GM19372 (cell line): Measurements from ENCODE around the gene NOD2.

Experiments used
- ATAC-seq: cut with Tn5 transposase; IDR thresholded peaks from one replicate; pipeline ENCODE4 v1.9.1; 2021; ENCODE audit warnings: mild to moderate bottlenecking, low read depth, moderate library complexity; ENCODE audit not compliant: unreplicated experiment

NOD2 gene

DNA sequence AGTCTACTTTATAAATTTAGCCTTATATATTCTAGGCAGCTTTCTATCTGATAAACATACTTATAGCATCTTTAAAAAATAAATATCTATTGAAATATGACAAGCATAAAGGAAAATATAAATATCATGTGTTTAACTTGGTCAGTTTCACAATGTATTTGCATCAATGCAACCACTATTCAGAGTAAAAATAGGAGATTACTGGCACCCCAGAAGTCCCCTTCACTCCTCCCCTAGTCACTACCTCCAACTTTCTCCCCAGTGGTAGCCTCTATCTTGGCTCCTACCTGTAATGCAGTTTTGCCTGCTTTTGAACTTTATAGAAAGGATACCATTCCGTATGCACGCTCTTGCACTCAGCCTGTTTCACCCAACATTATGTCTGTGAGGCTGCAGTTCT, 3.2 kb upstream of the NOD2 start:
- no peak for ATAC-seq

DNA sequence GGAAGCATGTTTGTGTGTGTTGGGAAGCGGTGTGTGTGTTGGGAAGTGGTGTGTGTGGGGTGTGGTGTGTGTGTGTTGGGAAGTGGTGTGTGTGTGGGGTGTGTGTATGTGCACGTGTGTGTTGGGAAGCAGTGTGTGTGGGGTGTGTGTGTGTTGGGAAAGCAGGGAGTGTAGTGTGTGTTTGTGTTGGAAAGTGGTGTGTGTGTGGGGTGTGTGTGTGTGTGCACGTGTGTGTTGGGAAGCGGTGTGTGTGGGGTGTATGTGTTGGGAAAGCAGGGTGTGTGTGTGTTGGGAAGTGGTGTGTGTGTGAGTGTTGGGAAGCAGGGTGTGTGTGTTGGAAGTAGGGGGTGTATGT, 785 bp upstream of the NOD2 start:
- no peak for ATAC-seq

DNA sequence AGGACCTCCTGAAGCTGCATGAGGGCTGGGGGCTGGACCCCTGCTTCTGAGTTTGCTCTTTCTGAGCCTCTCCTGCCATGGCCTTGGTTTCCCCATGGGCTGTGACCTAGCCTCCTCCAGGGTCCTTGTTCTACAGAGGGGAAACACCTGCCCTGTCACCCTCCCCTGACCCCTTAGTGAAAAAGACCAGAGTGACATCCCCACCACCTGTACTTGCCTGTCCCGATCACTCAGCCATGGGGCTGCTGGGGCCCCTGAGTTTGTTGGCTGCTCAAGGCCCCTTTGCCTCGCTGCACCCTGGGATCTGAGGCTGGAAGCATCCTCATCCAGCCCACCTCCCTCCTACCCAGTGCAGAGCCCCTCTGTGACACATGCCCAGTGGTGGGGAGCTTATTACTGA, 800 bp downstream of the NOD2 start:
- no peak for ATAC-seq

DNA sequence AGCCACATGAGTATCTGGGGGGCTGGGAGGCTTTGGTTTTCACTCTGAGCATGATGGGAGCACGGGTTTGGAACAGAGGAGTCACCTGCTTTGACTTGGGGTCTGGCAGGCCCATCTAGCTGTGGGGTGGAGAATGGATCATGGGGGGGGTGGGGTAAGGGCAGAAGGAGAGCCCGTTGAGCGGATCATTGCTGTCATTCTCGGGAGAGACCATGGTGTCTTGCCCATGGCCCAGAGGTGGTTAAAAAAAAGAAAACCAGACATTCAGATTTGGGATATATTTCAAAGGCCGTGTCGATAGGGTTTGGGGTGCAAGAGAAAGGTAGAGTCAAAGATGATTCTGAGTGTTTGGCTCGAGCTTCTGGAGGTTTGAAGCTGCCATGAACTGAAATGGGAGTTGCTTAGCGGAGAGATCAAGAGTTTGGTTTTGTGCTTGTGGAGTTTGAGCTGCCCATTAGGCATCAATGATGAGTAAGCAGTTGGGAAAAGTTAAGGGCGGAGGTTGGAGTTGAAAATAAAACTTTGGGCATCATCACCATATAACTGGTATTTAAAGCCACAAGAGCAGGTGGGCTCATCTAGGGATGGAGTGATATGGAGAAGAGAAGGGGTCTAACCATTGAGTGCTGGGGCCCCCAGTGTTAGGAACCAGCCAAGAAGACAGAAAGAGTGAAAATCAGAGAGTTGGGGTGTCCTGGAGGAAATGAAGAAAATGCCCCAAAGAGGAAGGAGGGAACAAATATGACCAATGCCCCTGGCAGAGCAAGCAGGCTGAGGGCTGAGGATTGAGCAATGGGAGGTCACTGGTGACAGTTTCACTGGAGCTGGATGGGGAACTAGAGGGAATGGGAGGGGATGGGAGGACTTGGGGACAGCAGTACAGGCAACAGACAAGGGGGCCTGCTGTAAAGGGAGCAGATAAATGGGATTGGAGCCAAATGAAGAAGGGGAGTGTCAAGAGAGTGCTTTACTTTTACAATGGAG, 1.9 kb downstream of the NOD2 start:
- ATAC-seq = no peak

DNA sequence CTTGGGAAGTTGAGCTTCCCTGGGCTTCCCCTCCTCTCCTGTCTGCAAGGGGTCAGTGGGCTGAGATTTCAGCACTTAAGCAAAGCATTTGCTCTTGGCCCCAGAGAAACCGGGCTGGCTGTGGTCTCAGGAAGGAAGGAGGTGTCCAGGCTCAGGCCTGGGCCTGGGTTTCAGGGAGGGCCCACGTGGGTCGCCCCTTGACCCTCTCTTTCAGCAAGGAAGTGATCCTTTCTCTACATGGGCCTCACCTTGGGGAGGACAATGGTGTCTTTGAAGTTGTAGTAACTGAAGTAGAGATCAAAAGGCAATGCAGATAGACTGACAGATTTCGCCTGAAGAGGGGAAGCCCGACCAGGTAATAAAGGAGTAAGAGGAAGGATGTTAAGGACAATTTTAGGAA, 2.7 kb downstream of the NOD2 start:
- ATAC-seq = no peak

DNA sequence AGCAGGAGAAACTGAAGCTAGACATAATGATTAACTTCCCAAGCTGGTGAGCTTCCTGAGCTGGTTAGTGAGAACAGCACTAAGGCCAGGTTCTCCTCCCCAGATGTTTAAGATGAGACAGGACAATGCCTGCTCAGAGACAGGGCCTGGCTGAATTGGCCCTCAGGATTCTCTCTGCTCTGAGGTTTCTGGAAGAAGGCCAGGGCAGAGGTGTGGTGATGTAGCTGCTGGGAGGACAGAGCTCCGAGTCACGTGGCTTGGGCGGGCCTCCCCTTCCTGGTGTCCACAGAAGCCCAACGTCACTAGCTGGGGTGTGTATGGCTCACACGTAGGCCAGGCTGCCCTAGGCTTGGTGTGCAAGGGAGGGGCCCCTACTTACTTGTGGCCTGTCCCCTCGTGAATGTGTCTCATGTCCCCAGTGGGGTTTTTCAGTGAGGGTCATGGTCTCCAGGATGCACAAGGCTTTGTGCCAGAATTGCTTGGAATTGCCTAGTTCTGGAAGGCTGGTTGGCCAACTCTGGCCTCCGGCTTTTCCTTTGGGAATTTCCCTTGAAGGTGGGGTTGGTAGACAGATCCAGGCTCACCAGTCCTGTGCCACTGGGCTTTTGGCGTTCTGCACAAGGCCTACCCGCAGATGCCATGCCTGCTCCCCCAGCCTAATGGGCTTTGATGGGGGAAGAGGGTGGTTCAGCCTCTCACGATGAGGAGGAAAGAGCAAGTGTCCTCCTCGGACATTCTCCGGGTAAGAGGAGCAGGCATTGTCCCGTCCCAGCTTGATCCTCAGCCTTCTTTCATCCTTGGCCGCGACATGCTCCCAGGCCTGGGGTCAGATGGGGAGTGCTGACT, 3.4 kb downstream of the NOD2 start:
- peak; percentile 63 for ATAC-seq

DNA sequence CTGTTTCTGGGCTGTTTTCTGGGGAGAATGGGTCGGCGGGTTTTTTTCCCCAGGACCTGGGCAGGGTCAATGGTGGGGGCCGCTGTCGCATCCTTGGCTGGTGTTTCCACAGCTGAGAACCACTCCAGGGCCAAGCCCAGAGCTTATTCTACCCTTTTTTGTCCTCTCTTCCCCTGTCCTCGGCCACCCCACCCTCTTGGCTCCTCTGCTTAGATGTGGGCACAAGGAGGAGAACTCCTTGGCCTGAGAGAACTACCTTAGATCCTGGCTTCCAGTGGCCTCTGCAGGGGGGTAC, 4.0 kb downstream of the NOD2 start:
- ATAC-seq = no peak

DNA sequence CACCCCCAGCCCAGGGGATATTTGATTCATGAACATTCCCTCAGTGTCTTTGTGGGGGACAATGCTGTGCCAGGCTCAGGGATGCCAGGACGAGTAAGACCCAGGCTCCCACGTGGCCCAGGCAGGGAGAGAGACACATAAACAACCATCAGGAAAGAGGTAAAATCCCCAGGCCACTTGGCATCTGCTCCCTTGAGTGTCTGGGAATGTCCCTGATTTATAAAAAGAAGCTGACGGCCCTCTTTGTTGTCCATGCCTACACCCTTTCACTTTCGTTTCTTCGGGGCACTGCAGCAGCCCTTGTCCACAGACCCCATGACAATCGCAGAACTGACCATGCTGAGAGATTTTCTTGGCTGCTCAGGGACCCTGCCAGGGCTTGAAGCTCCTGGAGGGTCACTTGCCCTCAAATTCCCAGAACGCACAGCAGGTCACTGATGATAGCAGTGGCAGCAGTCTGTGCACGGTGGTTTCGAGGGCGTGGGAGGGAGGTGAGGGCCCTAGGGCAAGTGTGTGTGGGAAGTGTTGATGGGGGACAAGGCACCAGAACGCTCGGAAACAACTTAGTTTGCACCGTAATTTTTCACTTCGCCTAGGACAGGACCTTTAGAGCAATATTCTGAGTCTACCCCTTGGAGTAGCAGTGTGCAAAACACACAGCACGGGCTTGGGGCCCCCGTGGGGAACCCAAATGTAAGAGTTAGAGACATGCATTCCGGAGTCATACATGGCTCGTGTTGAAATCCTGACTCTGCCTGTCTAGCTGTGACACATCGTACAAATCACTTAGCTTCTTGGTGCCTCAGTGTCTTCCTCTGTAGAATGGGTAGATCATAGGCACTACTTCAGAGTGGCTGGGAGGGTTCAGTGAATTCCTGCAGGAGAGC, 4.7 kb downstream of the NOD2 start:
- ATAC-seq = peak; percentile 42

DNA sequence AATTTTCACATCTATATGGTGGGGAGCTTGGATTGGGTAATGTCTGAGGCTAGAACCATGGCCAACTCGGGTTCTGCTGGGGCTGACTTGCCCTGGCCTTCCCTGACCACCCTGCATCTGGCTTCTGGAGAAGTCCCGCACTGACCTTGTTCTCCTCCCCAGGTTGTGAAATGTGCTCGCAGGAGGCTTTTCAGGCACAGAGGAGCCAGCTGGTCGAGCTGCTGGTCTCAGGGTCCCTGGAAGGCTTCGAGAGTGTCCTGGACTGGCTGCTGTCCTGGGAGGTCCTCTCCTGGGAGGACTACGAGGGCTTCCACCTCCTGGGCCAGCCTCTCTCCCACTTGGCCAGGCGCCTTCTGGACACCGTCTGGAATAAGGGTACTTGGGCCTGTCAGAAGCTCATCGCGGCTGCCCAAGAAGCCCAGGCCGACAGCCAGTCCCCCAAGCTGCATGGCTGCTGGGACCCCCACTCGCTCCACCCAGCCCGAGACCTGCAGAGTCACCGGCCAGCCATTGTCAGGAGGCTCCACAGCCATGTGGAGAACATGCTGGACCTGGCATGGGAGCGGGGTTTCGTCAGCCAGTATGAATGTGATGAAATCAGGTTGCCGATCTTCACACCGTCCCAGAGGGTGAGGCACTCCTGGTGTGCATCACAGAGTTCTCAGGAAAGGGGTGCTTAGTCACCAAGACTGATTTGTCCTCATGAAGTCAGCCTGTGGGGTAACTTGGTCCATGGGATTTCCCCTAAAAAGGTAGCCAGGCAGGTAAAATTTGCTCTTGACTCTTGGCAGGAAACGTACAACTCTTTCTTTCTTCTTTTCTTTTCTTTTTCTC, 6.1 kb downstream of the NOD2 start:
- ATAC-seq = no peak

DNA sequence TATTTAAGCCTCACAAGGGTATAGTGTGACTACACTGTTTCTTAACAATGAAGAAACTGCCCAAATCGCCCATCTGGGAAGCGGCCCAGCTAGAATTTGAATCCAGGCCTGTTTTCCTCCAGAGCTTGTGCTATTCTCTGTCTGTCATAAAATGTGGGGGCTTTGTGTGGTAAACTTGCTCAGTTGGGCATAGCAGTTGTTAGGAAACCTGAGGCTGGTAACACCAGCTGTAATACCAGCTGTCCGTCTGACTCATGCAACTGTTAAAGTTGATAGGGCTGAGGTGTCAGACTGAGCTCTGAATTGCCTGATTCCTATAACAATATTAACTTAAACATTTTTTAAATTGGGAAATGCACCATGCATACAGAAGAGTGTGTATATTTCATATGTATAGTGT, 9.3 kb downstream of the NOD2 start:
- ATAC-seq = no peak

DNA sequence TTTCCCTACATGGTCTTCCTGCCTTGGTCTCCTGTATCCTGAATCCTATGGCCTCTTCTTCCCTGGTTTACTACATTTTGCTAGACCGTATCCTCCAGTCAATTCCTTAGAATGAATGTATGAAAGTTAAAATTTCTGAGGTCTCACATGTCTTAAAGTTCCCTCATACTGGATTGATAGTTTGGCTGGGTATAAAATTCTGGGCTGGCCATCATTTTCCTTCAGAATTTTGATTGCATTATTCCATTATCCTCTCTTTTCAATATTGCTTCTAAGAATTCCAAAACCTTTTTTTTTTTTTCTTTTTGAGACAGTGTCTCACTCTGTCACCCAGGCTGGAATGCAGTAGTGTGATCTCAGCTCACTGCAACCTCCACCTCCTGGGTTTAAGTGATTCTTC, 10.8 kb downstream of the NOD2 start:
- ATAC-seq = no peak

DNA sequence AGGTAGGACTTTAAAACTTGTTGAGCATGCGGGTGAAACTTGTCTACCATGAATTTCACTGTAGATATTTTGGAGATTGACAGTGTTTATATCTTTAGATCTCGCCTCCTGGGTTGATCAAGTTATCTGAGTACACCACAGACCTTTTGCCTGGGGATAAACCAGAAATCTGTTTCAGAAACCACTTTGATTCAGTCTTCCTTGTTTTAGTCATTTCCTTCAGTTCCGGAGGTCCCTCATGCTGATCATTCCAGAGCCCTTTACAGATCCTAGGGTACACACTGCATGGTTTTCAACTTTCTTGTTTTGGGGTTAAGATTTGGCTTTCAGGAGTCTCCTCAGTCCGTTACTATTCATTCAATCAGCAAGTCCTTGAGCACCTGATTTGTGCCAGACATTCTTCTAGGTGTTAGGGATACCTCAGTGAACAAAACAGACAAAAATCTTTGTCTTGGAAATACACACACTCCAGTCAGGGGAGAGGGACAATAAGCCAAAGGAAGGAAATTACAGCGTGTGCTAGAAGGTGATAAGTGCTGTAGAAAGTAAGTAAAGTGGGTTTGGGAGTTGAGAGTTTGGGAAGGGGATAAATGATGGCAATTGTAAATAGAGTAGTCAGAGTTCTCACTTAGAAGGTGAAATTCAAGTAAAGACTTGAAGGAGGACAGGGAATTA, 12.2 kb downstream of the NOD2 start:
- no peak for ATAC-seq

DNA sequence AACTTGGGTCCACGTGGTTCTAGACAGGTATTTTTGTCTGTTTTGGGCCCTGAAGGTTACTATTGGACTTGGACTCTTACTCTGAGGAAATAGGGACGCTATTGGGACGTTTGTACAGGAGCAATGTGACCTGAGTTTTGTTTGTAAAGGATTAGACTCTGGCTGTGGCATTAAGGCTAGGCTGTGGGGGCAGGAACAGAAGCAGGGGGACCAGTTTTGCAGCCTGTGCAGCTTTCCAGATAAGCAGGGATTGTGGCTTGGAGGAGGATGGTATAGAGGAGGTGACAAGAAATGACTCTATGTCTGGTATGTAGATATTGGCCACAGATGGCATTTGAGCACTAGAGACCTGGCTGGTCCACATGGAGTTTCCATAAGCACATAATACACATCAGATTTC, 12.8 kb downstream of the NOD2 start:
- no peak for ATAC-seq

DNA sequence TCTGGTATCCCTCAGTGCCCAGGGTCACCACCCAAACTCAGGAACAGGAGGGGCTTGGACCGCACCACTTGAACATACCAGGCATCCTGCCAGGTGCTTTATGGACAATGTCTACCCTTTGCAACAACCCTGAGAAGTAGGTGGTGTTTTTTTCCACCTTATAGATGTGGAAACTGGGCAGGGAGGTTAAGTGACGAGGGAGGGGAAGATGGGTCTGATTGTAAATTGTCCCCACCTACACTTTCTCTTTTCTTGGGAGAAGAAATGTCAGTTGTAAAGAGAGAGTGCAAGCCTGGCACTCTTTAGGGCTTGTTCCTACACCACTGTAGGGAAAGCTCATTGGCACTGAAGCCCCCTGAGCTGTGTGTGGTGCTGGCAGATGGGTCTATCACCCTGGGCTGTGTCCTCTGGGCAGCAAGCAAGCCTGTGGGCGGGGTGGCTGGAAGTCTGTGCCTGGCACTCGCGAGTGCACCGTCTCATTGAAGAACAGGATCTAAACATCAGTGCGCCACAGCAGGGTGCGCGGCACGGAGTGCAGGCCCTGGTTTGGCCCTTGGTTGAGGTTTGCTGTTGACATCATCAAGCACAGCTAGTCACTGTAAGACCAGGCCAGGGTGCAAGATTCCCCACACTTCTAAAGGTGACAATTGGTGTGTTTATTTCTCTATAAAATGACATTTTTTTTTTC, 15.1 kb downstream of the NOD2 start:
- no peak for ATAC-seq

DNA sequence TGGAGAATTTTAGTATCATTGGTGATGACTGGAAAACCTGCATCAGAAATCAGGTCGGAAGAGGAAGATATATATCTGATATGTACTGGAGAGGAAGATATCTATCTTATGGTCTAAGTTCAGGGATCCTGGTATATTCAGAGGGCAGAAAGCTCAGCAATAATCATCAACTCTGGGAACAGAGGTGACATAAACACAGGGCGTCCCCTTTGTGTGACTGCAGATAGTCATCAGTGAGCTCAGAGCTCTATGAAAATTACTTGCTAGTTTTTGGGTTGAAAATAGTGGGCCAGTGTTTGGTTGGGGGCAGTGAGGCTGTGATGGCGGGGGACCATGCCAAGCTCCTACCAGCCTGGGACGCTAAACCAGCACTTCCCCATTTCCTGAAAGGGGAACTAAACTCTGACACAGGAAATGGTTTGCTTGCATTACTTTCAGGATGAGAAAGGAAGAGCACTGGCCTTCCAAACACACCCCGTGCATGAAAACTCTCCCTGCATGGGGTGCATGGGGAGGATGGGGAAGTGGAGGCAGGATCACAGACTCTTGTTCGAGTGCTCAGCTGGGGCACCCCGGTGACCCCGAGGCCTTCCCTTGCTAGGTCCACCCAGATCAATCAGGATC, 15.8 kb downstream of the NOD2 start:
- ATAC-seq = no peak

DNA sequence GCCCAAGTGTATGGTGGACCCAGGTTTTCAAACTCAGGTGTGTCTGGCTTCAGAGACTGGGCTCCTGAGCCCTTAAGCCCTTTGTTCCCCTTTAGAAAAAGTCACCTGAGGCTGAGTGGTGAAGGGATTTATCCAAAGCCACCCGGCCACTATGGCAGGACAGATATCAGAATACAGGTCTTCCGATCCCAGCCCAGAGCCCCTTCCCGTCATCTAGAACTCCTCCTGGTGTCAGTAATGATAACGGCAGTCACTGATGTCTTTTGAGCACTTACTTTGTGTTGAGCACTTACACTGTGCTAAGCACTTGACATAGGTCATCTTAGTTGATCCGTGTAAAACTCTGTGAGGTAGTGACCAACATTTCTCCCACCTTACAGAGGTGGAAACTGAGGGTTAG, 16.6 kb downstream of the NOD2 start:
- ATAC-seq = no peak

DNA sequence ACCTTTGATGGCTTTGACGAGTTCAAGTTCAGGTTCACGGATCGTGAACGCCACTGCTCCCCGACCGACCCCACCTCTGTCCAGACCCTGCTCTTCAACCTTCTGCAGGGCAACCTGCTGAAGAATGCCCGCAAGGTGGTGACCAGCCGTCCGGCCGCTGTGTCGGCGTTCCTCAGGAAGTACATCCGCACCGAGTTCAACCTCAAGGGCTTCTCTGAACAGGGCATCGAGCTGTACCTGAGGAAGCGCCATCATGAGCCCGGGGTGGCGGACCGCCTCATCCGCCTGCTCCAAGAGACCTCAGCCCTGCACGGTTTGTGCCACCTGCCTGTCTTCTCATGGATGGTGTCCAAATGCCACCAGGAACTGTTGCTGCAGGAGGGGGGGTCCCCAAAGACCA, 17.6 kb downstream of the NOD2 start:
- no peak for ATAC-seq

DNA sequence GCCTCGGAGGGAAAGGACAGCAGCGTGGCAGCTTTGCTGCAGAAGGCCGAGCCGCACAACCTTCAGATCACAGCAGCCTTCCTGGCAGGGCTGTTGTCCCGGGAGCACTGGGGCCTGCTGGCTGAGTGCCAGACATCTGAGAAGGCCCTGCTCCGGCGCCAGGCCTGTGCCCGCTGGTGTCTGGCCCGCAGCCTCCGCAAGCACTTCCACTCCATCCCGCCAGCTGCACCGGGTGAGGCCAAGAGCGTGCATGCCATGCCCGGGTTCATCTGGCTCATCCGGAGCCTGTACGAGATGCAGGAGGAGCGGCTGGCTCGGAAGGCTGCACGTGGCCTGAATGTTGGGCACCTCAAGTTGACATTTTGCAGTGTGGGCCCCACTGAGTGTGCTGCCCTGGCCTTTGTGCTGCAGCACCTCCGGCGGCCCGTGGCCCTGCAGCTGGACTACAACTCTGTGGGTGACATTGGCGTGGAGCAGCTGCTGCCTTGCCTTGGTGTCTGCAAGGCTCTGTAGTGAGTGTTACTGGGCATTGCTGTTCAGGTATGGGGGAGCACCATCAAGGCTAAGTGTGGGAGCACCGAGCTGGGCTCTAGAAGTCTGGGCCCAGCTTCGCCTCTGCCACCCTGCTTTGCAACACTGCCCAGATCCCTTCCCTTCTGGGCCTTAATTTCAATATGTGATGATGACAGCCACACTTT, 18.6 kb downstream of the NOD2 start:
- no peak for ATAC-seq
